HK-2 (cell line): Measurements from ENCODE around the gene SLC6A7.

Experiments used
- DNase-seq: peaks from one replicate; pipeline ENCODE4 v3.0.0-alpha.2; 2018; ENCODE audit not compliant: unreplicated experiment

SLC6A7 gene

DNA sequence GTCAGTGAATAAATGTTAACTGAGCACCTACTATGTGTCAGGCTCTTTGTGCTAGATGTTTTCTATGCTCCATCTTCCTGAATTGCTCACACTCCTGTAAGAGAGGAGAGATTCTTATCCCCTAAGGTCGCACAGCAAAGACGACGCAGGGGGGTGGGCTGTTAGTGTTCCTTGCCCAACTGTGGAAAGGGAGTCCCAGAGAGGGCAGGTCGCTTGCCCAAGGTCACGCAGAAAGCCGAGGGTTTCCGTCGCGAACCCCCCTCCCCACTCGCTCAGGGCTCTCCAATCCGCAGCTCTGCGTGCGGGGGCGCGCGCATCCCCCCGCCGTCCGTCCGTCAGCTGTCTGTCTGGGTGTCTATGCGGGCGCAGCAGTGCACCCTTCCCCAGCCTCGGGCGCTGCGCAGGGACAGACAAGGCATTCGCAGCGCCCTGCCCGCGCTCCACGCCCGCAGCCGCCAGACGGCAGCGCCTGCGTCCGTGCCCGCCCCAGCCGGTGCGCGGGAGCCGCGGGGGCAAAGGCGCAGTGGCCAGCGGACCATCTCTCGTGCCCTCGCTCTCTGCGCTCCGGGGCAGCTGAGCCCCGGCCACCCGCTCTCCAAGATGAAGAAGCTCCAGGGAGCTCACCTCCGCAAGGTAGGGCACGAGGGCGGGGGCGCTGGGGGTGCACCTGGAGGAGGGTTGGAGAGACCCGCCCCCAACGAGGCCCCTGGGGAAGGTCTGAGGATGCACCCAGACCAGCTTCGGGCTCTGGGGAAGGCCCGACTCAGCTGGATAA lies at the start of gene SLC6A7:
TSS of gene SLC6A7 (plus strand) at position 335 of the 775 bp plus-strand sequence. CDS start at position 601, 266 bp downstream.
- no peak for DNase-seq

DNA sequence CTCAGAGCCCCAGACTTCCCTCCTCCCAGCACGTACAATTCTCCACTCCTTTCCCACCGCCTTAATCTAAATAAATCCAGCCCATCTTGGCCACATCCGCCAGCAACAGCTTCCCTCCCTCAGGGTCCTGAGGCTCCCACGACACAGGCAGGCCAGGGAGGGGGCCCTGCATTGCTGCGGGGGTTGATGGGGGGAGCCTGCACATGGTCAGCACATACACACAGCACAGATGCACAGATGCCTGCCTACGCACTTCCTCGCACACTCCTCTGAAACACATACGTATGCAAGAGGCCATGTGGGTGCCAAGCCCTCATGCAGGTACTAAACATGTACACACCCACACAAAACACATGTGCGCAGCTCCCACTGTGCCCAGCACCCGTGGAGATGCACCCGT lies 49.0 kb upstream of the SLC6A7 start:
- DNase-seq, result no peak

DNA sequence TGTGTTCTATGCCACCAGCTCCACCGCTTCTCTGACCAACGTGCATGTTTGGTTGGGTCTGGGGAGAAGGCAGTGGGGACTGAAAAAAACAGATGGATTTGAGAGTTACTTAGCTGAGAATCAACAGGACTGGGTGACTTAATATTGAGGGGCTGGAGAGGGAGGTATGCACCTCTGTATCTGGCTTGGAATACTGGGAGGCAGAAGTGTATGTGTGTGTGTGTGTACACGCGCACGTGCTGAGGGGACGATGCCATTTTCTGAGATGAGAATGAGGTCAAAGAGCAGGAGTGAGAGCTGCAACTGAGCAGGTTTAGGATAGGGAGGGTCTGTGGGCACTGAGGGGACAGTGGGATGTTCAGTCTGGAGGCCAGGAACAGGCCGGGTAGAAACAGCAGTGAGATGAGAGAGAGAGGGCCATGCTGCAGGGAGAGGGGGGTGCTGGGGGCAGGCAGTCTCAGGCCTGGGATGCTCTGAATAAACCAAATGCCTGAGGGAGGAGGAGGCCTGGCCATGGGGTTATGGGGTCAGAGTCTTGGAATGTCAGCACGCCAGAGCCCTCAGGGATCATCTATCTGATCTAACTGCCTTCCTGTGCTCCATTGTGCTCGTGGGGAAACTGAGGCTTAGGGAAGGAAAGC lies 48.2 kb upstream of the SLC6A7 start:
- no peak for DNase-seq

DNA sequence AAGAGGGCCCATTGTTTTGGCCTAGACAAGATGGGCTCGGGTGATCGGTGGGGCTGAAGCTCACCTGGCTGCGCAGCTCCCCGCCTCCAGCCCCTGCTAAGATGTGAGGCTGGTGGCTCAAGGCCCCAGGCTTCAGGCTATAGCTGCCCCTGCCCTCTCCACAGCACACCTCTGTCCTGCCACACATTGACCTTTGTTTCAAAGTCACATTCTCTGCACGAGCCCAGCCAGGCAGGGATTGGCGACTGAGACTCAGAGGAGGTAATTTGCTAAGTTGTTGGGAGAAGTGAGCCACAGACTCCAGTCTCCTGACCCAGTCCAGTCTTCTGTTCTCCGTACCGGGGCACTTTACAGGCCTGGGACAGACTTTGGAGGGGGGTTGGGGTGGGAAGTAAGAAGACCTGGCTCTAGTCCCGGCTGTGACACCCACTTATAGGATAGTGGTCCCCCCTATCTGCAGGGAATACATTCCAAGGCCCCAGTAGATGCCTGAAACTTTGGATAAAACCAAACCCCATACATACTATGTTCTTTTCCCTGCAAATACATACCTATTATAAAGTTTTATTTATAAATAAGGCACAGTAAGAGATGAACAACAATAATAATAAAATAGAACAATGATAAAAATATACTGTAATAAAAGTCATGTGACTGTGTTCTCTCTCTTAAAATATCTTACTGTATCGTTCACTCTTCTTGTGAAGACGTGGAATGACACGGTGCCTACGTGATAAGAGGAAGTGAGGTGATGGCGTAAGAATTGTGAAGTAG lies 47.5 kb upstream of the SLC6A7 start:
- no peak for DNase-seq

DNA sequence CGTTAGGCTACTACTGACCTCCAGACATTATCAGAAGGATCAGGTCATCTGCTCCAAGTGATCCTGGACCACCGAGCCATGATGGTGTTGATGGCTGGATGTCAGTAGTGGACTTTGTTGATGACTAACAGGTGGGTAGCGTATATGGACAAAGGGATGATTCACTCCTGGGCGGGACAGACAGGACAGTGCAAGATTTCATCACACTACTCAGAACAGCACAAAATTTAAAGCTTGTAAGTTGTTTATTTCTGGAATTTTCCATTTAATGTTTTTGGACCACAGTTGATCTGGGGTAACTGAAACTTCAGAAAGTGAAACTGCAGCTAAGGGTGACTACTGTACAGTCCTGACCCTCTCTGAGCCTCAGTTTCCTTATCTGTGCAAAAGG lies 46.9 kb upstream of the SLC6A7 start:
- DNase-seq, result peak; percentile 29

DNA sequence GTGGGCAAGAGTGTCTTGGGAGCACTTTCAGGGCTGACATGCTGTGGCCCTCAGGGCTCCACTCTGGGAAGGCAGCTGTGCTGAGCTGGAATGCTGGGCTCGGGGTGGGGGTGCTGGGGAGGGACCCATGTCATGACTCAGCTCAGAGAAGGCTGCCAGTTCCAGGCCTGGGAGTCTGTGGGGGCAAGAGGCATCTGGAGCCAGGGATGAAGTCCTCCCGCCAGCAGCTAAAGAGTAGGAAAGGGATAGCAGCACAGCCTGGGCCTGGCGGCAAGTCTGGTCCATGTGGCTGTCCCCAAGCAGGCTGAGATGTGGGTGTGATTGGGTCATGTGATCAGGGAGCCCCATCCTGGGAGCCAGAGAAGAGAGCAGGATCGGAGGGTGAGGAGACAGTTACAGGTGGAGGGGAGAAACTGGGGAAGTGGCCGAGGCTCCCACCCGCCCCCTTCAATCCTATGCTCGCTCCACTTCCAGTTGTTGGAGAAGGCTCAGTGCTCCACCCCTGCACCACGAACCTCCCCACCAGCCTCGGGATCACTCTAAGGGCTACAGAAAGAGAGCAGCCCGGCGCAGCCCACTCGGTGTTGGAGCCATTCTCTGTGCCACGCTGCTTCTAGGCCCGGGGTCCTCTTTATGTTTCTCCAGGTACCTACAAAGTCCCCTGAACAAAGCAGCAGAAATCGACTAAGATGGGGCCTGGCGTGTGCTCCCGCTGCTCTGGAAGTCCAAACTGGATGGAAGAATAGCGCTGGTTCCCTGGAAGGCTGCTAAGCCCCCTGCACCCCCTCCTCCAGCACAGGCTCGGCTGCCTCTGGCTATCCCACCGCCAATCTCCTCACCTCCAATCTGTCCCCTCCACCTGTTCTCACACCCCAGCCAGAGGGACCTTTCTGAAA lies 46.3 kb upstream of the SLC6A7 start:
- DNase-seq, result peak; percentile 59

DNA sequence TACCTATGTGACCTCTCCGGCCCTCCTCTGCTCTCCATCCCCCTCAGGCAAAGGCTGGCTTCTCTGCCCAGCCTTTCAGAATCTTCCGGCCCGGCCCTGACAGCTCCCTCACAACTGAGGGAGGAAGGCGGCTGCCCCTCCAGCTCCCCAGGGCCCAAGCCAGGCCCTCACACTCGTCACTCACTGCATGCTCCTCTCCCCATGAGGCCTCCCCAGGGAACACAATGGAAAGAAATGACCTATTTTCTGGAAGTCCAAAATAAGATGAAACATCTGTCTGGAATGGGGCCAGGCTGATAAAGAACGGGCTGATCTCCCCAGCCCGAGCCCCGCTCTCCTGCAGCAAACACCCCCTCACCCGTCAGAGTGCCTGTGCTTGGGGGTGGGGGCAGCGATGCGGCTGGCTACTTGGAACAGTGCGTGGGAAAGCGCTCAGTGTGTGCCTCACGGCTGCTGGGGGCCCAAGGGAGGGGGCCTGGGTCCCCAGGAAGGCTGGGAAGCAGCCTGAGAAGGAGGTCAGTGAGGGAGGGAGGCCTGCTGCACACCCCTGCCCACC lies 45.5 kb upstream of the SLC6A7 start:
- no peak for DNase-seq

DNA sequence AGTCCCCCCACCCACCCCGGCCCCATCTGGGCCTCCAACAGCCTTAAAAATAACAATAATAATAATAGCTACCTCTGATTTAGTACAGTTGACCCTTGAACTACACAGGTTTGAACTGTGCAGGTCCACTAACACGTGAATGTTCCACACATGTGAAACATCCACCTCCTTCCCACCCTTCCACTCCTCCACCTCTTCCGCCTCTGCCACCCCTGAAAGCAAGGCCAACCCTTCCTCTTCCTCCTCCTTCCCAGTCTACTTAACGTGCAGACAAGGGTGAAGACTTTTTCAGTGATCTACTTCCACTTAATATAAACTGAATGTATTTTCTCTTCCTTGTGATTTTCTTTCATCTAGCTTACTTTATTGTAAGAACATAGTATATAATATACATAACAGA lies 45.0 kb upstream of the SLC6A7 start:
- DNase-seq, result no peak

DNA sequence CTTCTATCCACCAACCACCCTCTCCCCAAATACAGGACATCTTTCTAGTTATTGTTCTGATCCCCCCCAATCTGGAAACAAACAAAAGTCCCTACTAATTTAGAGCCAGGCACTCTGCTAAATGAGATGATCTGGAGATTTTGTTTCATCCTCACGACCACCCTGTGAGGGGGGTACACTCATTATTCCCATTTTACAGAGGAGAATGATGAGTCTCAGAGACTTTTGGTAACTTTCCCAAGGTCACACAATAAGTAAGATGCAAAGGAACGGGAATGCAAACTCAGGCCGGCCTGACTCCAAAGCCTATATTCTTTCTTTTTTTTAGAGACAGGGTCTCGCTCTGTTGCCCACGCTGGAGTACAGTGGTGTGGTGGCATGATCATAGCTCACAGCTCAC lies 43.6 kb upstream of the SLC6A7 start:
- no peak for DNase-seq

DNA sequence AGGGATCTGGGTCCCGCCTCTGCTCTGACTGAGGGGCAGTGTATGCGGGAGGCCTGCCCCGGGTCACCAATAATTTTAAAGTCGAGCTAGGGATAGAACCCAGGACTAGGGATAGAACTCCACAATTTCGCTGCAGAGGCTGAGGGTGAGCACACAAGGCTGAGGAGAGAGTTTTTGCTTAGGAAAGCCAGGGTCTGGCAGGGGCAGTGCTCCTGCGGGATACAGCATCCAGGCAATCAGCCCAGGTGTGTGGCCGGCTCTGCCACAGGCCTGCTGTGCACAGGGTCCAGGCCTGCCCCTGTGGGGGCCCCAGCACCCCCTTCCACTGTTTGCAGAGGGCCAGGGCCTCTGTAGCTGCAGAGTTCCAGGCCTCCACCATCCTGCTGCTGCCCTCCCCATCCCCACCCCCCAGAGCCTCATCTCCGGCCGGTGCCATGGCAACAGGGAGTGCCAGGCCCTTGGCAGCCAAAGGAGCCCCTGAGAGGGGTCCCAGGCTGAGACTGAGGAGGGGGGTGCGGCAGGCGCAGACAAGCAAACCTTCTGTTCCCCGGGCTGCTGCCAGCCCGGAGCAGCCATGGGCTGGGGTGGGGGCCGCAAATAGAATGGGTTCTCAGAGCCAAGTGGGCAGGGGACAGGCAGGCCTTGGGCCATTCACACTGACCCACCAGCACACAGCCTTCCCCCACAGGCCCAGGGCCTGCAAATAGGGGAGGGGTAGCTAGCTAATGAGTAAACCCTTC lies 42.8 kb upstream of the SLC6A7 start:
- DNase-seq, result no peak

DNA sequence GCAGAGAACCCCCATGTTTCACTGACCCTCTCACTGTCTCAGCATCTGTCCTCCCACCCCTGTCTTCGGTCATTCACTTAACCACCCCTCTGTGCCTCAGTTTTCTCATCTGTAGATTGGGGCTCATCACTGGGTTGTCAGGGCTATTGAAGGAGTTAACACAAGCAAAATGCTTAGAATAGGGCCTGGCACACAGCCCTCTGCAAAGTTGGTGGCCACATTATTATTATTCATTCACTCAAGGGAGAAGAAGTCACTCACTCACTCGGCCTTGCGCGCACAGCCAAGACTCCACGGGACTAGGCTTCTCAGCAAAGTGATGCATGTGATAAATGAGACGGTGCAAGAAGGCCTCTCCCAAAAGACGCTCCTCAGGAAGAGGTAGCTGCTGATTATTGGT lies 42.2 kb upstream of the SLC6A7 start:
- DNase-seq, result no peak

DNA sequence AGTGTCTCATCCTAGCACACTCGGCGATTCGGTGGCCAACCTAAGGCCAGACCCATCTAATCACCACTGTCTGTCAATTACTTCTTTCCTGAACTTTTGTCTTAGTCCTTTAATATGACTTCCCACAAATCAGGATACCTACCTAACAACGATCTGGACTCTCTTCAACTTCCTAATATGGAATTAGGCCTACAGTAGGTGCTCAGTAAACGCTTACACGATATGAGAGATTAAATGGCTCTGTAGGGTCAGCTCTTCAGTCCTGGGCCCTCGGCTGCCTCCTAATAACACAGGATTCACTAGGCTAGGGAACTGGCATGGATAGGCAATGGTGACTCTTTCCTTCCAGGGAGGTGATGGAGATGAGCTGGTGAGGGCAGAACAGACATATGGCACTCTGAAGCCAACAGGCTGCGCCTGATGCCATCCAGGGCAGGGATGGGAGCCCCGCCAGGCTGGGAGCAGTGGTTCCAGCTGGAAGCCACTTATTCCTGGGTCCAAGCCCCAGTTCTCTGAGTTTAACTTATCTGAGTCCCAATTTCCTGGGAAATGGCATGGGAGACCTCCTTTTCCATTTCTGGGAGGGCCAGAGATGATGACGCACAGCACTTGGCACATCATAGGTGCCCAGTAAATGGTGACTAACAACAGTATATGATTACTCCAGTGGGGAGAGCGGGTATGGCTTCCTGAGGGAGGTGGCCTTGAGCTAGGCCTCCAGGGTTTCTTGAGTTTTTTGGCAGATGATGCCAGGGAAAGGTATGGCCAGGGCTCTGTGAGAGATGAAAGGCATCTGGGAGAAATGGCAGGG lies 41.5 kb upstream of the SLC6A7 start:
- no peak for DNase-seq

DNA sequence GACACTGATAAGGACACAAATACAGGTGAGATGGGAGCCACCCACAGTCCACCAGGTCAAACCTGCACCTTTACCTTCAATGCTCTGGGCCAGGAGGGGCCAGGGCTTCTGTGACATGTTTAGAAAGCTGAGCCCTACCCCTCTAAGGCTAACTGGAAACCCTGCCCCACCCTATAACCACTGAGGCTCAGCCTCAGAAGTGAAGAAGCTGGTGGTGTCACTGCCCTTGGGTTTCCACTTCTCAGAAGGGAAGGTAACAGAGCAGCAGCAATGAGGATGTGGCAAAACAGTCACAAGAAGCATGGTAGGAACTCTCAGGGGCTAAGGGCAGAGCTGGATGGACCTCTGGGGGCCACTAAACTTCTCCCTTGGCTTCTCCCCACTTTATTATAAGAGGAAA lies 40.2 kb upstream of the SLC6A7 start:
- no peak for DNase-seq

DNA sequence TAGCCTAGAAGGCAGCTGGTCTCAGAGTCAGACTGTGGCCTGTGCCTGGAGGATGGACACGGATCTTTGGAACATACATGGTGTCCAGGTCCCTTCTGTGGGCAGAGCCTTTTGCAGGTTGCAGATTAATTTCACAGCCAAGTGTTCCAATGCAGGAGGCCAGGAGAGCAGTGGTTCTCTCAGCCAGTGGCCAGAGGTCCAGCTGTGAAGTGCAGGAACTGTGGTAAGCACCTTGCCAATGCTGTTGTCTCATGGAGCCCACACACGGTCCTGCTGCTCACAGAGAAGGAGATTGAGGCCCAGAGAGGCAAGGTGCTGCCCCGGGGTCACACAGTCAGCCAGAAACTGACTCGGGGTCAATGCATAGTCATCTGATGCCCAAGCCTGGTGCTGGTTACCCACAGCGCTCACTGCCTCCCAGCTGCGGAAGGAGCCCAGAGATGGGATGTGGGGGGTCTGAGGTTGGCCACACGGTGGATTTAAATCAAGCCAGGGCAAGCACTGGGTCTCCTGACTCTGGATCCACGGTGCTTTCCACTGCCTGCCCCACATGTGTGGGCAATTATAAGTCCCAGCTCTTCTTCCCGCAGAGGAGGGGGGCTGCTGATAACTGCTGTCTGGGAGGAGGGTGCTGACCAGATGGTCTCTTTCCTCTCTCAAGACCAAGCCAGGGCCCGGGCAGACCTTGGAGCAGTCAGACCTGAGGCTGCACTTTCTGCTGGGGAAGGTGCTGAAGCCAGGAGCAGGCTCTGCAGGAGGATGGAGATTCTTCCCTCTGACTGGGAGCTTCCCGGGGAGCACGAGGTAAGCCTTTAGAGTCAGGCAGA lies 37.0 kb upstream of the SLC6A7 start:
- no peak for DNase-seq

DNA sequence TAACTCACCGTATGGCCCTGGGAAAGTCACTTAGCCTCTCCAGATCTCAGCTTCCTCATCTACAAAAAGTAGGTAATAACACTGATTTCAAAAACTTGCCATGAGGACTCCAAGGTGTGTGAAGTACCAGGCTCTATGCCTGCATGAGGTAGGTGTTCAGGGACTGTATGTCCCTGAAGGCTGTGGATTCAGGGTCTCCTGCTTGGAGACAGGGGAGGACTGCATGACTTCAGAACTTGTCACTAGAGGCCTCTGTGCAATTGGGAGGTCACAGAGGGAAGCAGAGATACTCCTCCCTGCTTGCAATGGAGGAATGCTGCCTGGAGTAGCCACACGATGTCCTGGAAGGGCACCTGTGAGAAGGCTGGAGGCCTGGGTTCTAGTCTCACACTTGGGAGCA lies 36.4 kb upstream of the SLC6A7 start:
- DNase-seq, result no peak

DNA sequence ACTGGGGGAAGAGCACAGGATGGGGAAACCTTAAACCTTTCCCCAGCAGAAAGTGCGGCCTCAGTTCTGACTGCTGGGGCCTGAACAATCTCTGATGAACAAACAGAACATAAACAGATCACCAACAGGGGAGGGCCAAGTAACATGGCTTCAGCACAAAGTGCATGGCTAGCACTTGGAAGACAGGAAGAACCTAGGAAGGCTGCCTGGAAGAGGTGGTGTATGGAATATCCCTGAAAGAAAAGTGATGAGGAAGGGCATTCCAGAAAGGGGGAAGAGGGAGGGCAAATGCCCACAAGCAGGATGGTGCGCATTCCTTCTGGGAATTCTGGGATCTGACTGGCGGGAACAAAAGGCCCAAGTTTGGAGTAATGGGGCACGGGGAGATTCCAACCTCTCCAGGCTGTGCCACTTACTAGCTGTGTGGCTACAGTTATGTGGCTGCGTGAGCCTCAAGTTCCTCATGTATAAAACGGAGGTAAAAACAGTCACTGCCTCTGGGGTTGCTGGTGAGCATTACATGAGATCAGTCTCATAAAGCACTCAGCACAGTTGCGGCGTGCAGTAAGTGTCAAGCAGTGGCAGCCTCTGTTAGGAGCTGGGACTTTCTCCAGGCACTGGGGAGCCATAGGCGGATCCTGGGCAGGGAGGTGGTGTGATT lies 35.8 kb upstream of the SLC6A7 start:
- no peak for DNase-seq

DNA sequence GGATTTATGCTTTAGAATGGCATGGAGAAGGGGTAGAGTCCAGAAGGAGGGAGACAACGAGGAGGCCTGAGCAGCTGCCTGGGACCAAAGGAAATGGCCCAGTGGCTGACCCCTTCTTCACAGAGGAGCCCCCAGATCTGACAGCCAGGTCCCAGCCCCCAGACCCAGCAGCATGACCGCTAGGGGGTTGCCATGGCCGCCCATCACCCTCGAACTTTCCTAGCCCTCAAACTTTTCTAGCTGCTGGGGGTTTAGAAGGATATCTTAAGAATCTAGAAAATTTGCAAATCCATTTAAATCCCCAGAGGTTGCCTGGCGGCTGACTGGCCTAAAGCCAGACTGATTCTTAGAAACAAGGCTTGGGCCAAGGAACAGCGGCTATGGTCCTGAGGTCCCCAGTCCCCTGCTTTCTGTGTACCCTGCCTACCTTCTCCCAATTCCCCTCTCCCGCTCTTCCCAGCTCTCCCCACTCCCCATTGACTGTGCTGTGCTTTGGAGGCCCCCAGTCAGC lies 35.2 kb upstream of the SLC6A7 start:
- DNase-seq, result no peak
